Esophagus muscularis mucosa (tissue), 4 donors: ENCODE results near the gene AP3S2. TPM values are rescaled to one million over a fixed set of nuclear protein-coding genes. Genes with fewer than 3 reads are reported as not detected.

Experiments used
- DNase-seq: peaks from one replicate; pipeline ENCODE4 v3.0.0-alpha.2; 2017; ENCODE audit errors: extremely low spot score
- H3K27ac ChIP-seq, 4 donors: fragments of 200-600 bp; sonication (generic); replicated peaks in 1 of 4; 1 replicate in 3 of 4; 2 replicates in 1 of 4; pipeline ENCODE4 v1.5.1; 2016 to 2019; ENCODE audit warnings: mild to moderate bottlenecking in 1 of 4
- H3K27me3 ChIP-seq, 4 donors: fragments of 200-600 bp; sonication (generic); one replicate each; pipeline versions ENCODE4 v1.5.1 to v1.6.0; 2016 to 2019
- H3K36me3 ChIP-seq, 4 donors: fragments of 200-600 bp; sonication (generic); one replicate each; pipeline ENCODE4 v1.5.1; 2016 to 2019
- H3K4me1 ChIP-seq, 4 donors: fragments of 200-600 bp; sonication (generic); one replicate each; pipeline ENCODE4 v1.5.1; 2016 to 2019
- H3K4me3 ChIP-seq, 4 donors: fragments of 200-600 bp; sonication (generic); 1 replicate in 2 of 4; 2 replicates in 2 of 4; pipeline ENCODE4 v1.5.1; 2016 to 2019; ENCODE audit warnings: mild to moderate bottlenecking in 4 of 4, moderate library complexity in 1 of 4
- H3K9me3 ChIP-seq, 4 donors: fragments of 200-600 bp; sonication (generic); 1 replicate in 3 of 4; 2 replicates in 1 of 4; pipeline ENCODE4 v1.5.1; 2016 to 2019
- CTCF ChIP-seq, 3 experiments: fragments of 200-600 bp in 2 of 3; fragments of 450-650 bp in 1 of 3; sonication (generic) in 2 of 3; IDR thresholded peaks; one replicate each; pipeline ENCODE4 v1.5.1; 2017 to 2019; ENCODE audit warnings: antibody characterized with exemption in 3 of 3, mild to moderate bottlenecking in 2 of 3, moderate library complexity in 1 of 3
- EP300 ChIP-seq: sonication (generic); formaldehyde crosslinking; IDR thresholded peaks from one replicate; pipeline ENCODE4 v1.6.1; 2017; ENCODE audit warnings: antibody characterized with exemption
- POLR2A ChIP-seq: fragments of 450-650 bp; IDR thresholded peaks from one replicate; pipeline ENCODE4 v1.6.1; 2017; ENCODE audit warnings: antibody characterized with exemption, moderate library complexity, mild to moderate bottlenecking, low read depth
- POLR2AphosphoS5 ChIP-seq, 2 donors: sonication (generic); formaldehyde crosslinking; IDR thresholded peaks; one replicate each; pipeline ENCODE4 v1.6.1; 2017; ENCODE audit warnings: antibody characterized with exemption in 2 of 2
- whole genome bisulfite sequencing: methylation state at CpG from one replicate; pipeline ENCODE4 v1.1.5; 2018; 5-methylcytosine and 5-hydroxymethylcytosine counted together
- intact Hi-C: fragments of 100-400 bp; cut with DNase I; formaldehyde crosslinking; loops from one replicate; pipeline ENCODE4 v1.15.1; 2023
- total RNA-seq, 4 donors: library from RNA; depleted of rRNA; stranded (reverse); fragments of >200 nt; gene quantifications; one replicate each; pipeline versions ENCODE4 v1.1.0 to v1.2.1, GENCODE V29; 2016

Gene AP3S2
- total RNA-seq, 4 donors from 2014 or later, result 26.8 to 43.2 (median 37.3) TPM

GRCh38 chr15:89903858-89904130 is 10.0 kb upstream of the AP3S2 start:
- Histone ChIP-seq H3K4me1 (no peaks in the 10 kb centered on the region), H3K4me3 (no peak overlapping the region), H3K36me3 (peaks cover 30 to 88% (median 74%) of the 10 kb centered on the region in 4 donors), H3K27me3 (no peaks in the 10 kb centered on the region), H3K9me3 (no peaks in the 10 kb centered on the region), H3K27ac (no peak overlapping the region)
- intact Hi-C loops, result no loop called here
- WGBS, result 90% methylated on average over 4 of the region's 11 CpGs
- no peak for TF ChIP-seq CTCF (IDR thresholded peaks at IDR 0.05)
- TF ChIP-seq POLR2A, result no peak
- TF ChIP-seq EP300, result no peak
- no peak for DNase-seq

GRCh38 chr15:89903015-89903857 is 9.4 kb upstream of the AP3S2 start:
- H3K9me3 ChIP-seq, result no peaks in the 10 kb centered on the region
- H3K27ac ChIP-seq, result no peak overlapping the region
- intact Hi-C loops, result no loop called here
- 89% methylated on average over 5 of the region's 15 CpGs for WGBS
- TF ChIP-seq POLR2A (no peak), EP300 (no peak), CTCF (IDR thresholded peaks at IDR 0.05) (no peak), POLR2AphosphoS5 (IDR thresholded peaks at IDR 0.05) (no peak)
- H3K36me3 ChIP-seq, result peaks cover 30 to 83% (median 72%) of the 10 kb centered on the region in 4 donors
- H3K27me3 ChIP-seq, result no peaks in the 10 kb centered on the region
- no peak overlapping the region for H3K4me3 ChIP-seq
- DNase-seq, result no peak
- H3K4me1 ChIP-seq, result no peaks in the 10 kb centered on the region

GRCh38 chr15:89900849-89901248 is 7.1 kb upstream of the AP3S2 start:
- intact Hi-C loops, result no loop called here
- H3K4me1 ChIP-seq, result no peaks in the 10 kb centered on the region
- DNase-seq, result no peak
- no peaks in the 10 kb centered on the region for H3K27me3 ChIP-seq
- H3K9me3 ChIP-seq, result no peaks in the 10 kb centered on the region
- WGBS, result 87% methylated on average over 6 of the region's 6 CpGs
- H3K27ac ChIP-seq, result no peak overlapping the region
- H3K4me3 ChIP-seq, result no peak overlapping the region
- H3K36me3 ChIP-seq, result peaks cover 26 to 59% (median 51%) of the 10 kb centered on the region in 4 donors
- TF ChIP-seq CTCF (IDR thresholded peaks at IDR 0.05) (no peak), EP300 (no peak), POLR2A (no peak), POLR2AphosphoS5 (IDR thresholded peaks at IDR 0.05) (no peak)

- H3K9me3 ChIP-seq, result no peaks in the 10 kb centered on the region
- WGBS, result 94% methylated on average over 3 of the region's 3 CpGs
- TF ChIP-seq CTCF (IDR thresholded peaks at IDR 0.05) (no peak), POLR2AphosphoS5 (IDR thresholded peaks at IDR 0.05) (no peak), POLR2A (no peak), EP300 (no peak)
- peaks cover 26 to 52% (median 48%) of the 10 kb centered on the region in 4 donors for H3K36me3 ChIP-seq
- H3K27me3 ChIP-seq, result no peaks in the 10 kb centered on the region
- no peak overlapping the region for H3K4me3 ChIP-seq
- intact Hi-C loops, result no loop called here
- H3K4me1 ChIP-seq, result no peaks in the 10 kb centered on the region
- DNase-seq, result no peak
- H3K27ac ChIP-seq, result no peak overlapping the region
Measured at GRCh38 chr15:89899951-89900567, 6.3 kb upstream of the AP3S2 start.
